Coronary artery (tissue), 2 donors: ENCODE results near the gene CLCNKA.

Experiments used
- DNase-seq: peaks from one replicate; pipeline ENCODE4 v3.0.0-alpha.2; 2017; ENCODE audit warnings: low spot score
- H3K27ac ChIP-seq, 2 donors: fragments of 200-600 bp; sonication (generic); one replicate each; pipeline ENCODE4 v1.5.1; 2016 to 2019
- H3K4me3 ChIP-seq: fragments of 200-600 bp; sonication (generic); 2 replicates; pipeline ENCODE4 v1.5.1; 2016; ENCODE audit warnings: mild to moderate bottlenecking, moderate library complexity
- CTCF ChIP-seq: fragments of 200-600 bp; sonication (generic); IDR thresholded peaks from one replicate; pipeline ENCODE4 v1.5.1; 2019; ENCODE audit warnings: antibody characterized with exemption

CLCNKA gene

DNA sequence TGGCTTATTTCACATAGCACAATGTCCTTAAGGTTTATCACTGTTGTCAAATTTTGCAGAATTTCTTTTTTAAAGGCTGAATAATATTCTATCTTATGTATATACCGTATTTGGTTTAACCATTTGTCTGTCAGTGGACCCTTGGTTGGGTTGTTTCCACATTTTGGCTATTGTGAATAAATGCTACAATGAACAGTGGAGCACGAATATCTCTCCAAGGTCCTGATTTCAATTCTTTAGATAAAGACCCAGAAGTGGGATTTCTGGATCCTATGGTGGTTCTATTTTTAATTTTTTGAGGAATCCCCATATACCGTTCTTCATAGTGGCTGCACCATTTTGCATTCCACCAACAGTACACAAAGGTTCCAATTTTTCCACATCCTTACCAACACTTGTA is 40.2 kb upstream of the CLCNKA start:
- TF ChIP-seq CTCF: no peak
- no peak overlapping the region for H3K27ac ChIP-seq
- DNase-seq: no peak
- H3K4me3 ChIP-seq: no peak overlapping the region

DNA sequence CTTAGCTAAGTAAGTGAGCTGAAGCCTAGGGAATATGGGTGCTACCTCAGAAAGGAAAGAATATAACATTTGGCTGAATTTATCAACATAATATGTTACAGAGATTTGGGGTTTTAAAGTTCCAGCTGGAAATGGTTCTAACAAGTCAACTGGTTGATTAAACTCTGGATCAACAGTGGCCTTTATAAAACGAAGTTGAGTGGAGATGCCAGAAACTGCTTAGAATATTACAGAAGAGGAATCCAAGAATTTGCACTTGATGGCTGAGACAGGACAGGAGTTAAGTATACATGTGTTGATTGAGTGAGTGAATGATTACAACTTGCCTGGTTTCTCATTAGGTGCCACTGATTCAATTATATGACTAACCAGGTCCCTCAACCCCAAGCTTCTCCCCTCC is 38.6 kb upstream of the CLCNKA start:
- no peak overlapping the region for H3K4me3 ChIP-seq
- H3K27ac ChIP-seq: no peak overlapping the region
- no peak for TF ChIP-seq CTCF
- no peak for DNase-seq

- no peak overlapping the region for H3K27ac ChIP-seq
- no peak for DNase-seq
- TF ChIP-seq CTCF: no peak
- no peak overlapping the region for H3K4me3 ChIP-seq
Measured at GRCh38 chr1:15985611-15986297, 36.1 kb upstream of the CLCNKA start.

- Histone ChIP-seq H3K4me3 (no peak overlapping the region), H3K27ac (no peak overlapping the region)
- TF ChIP-seq CTCF: no peak
- DNase-seq: no peak
Measured at GRCh38 chr1:15988856-15989736, 32.7 kb upstream of the CLCNKA start.

GRCh38 chr1:15989776-15990175 is 32.1 kb upstream of the CLCNKA start:
- no peak overlapping the region for H3K4me3 ChIP-seq
- H3K27ac ChIP-seq: no peak overlapping the region
- no peak for DNase-seq
- no peak for TF ChIP-seq CTCF

DNA sequence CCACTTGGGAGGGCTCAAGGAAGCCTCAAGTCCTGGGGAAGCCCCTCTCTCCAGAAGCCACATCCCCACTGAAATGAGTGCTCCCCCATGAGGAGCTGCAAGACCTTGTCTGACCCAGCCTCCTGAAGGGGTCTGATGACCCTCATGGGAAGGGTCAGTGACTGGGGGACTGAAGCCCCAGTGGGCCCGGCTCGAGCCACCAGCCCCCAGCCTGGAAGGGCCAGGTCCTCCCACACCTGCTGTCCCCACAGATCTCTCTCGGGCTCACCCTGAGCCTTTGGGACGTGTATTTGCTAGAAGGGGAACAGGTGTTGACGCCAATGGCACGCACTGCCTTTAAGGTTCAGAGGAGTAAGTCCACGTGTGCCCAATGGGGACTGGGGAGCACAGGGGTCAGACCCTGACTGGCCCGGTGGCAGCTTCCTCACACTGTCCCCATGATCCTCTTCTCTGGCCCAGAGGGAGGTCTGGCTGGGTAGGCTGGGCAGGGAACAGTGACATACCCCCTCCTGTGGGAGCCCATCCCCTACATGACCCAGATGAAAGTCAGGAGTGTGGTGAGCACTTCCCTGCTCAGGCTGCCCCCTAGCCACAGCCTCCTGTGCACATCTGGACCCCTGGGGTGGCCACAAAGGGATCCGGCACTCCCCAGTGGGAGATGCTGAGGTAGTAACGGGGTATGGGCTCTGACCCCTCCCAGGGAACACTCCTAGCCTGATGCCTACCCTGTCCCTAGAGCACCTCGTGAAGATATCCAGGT is 30.2 kb upstream of the CLCNKA start:
- H3K4me3 ChIP-seq: no peak overlapping the region
- H3K27ac ChIP-seq: no peak overlapping the region
- DNase-seq: no peak
- no peak for TF ChIP-seq CTCF
